IPS-11a (cell line): ENCODE results near the gene PPL.

Experiments used
- H3K4me3 ChIP-seq: one replicate; pipeline ENCODE4 v1.5.1; 2013; ENCODE audit warnings: low read depth, low read length, control low read depth

The PPL gene

GRCh38 chr16:4891097-4891885, 45.7 kb downstream of the PPL start:
- H3K4me3 ChIP-seq, result no peak overlapping the region

- no peak overlapping the region for H3K4me3 ChIP-seq
Observed at GRCh38 chr16:4890686-4891085, 46.3 kb downstream of the PPL start.

GRCh38 chr16:4890026-4890425, 46.9 kb downstream of the PPL start:
- no peak overlapping the region for H3K4me3 ChIP-seq

- H3K4me3 ChIP-seq, result no peak overlapping the region
Observed at GRCh38 chr16:4888428-4889135, 48.4 kb downstream of the PPL start.

- H3K4me3 ChIP-seq, result no peak overlapping the region
Observed at GRCh38 chr16:4886151-4886550, 50.8 kb downstream of the PPL start.

GRCh38 chr16:4884972-4885874, 51.7 kb downstream of the PPL start:
- no peak overlapping the region for H3K4me3 ChIP-seq

GRCh38 chr16:4884209-4884608, 52.7 kb downstream of the PPL start:
- no peak overlapping the region for H3K4me3 ChIP-seq

GRCh38 chr16:4883501-4883900, 53.4 kb downstream of the PPL start:
- H3K4me3 ChIP-seq, result no peak overlapping the region

GRCh38 chr16:4882633-4883285, 54.2 kb downstream of the PPL start:
- no peak overlapping the region for H3K4me3 ChIP-seq

GRCh38 chr16:4882000-4882632, 54.8 kb downstream of the PPL start:
- no peak overlapping the region for H3K4me3 ChIP-seq

GRCh38 chr16:4880006-4880580, 56.9 kb downstream of the PPL start:
- no peak overlapping the region for H3K4me3 ChIP-seq

- H3K4me3 ChIP-seq, result no peak overlapping the region
Observed at GRCh38 chr16:4879049-4879448, 57.9 kb downstream of the PPL start.

- no peak overlapping the region for H3K4me3 ChIP-seq
Observed at GRCh38 chr16:4877380-4877685, 59.6 kb downstream of the PPL start.

GRCh38 chr16:4876646-4877379, 60.1 kb downstream of the PPL start:
- no peak overlapping the region for H3K4me3 ChIP-seq

GRCh38 chr16:4874666-4875065, 62.3 kb downstream of the PPL start:
- no peak overlapping the region for H3K4me3 ChIP-seq

GRCh38 chr16:4873091-4873490, 63.9 kb downstream of the PPL start:
- H3K4me3 ChIP-seq, result no peak overlapping the region

- no peak overlapping the region for H3K4me3 ChIP-seq
Observed at GRCh38 chr16:4871071-4871470, 65.9 kb downstream of the PPL start.

GRCh38 chr16:4870138-4870671, 66.7 kb downstream of the PPL start:
- H3K4me3 ChIP-seq, result no peak overlapping the region

GRCh38 chr16:4869147-4869805, 67.7 kb downstream of the PPL start:
- no peak overlapping the region for H3K4me3 ChIP-seq
